ENCODE results near the gene DSE.

DSE gene

GRCh38 chr6:116417661-116418060, 46.9 kb downstream of the DSE start:
- no peak for DNase-seq

GRCh38 chr6:116419069-116419786, 48.5 kb downstream of the DSE start:
- no peak for DNase-seq

- DNase-seq: no peak
These were observed 49.6 kb downstream of the DSE start for GRCh38 chr6:116420341-116420740.

GRCh38 chr6:116422238-116422637, 51.5 kb downstream of the DSE start:
- no peak for DNase-seq

- DNase-seq: no peak
These were observed 53.3 kb downstream of the DSE start for GRCh38 chr6:116424001-116424400.

- DNase-seq: no peak
These were observed 55.8 kb downstream of the DSE start for GRCh38 chr6:116426551-116426950.

GRCh38 chr6:116429111-116429510, 58.4 kb downstream of the DSE start:
- no peak for DNase-seq

GRCh38 chr6:116430860-116431259, 60.1 kb downstream of the DSE start:
- no peak for DNase-seq

GRCh38 chr6:116431964-116432595, 61.3 kb downstream of the DSE start:
- no peak for DNase-seq

GRCh38 chr6:116433206-116433712, 62.5 kb downstream of the DSE start:
- no peak for DNase-seq

- DNase-seq: no peak
These were observed 63.4 kb downstream of the DSE start for GRCh38 chr6:116434056-116434725.

GRCh38 chr6:116436586-116436985, 65.8 kb downstream of the DSE start:
- no peak for DNase-seq

- DNase-seq: no peak
These were observed 66.9 kb downstream of the DSE start for GRCh38 chr6:116437656-116438055.

- no peak for DNase-seq
These were observed 68.1 kb downstream of the DSE start for GRCh38 chr6:116438590-116439448.

GRCh38 chr6:116439522-116440051, 68.8 kb downstream of the DSE start:
- no peak for DNase-seq

- no peak for DNase-seq
These were observed 72.4 kb downstream of the DSE start for GRCh38 chr6:116443105-116443504.

- DNase-seq: no peak
These were observed 73.3 kb downstream of the DSE start for GRCh38 chr6:116444092-116444491.

GRCh38 chr6:116444575-116444974, 73.8 kb downstream of the DSE start:
- DNase-seq: no peak

- no peak for DNase-seq
These were observed 74.4 kb downstream of the DSE start for GRCh38 chr6:116445102-116445501.

GRCh38 chr6:116446399-116446798, 75.7 kb downstream of the DSE start:
- DNase-seq: no peak

GRCh38 chr6:116447052-116447451, 76.3 kb downstream of the DSE start:
- DNase-seq: no peak

GRCh38 chr6:116447496-116448011, 76.8 kb downstream of the DSE start:
- no peak for DNase-seq

Data from stimulated activated CD4-positive, alpha-beta T cell treated with anti-CD3 and anti-CD28 coated beads, Interleukin-2, amount 100 ng/mL, for 48 hours (primary cell).